ENCODE data around the gene KSR1. TPM values are rescaled to one million over a fixed set of nuclear protein-coding genes. Genes with fewer than 3 reads are reported as not detected.

The KSR1 gene
- total RNA-seq, 1 experiment from 2014 or later, result 21.7 TPM

DNA sequence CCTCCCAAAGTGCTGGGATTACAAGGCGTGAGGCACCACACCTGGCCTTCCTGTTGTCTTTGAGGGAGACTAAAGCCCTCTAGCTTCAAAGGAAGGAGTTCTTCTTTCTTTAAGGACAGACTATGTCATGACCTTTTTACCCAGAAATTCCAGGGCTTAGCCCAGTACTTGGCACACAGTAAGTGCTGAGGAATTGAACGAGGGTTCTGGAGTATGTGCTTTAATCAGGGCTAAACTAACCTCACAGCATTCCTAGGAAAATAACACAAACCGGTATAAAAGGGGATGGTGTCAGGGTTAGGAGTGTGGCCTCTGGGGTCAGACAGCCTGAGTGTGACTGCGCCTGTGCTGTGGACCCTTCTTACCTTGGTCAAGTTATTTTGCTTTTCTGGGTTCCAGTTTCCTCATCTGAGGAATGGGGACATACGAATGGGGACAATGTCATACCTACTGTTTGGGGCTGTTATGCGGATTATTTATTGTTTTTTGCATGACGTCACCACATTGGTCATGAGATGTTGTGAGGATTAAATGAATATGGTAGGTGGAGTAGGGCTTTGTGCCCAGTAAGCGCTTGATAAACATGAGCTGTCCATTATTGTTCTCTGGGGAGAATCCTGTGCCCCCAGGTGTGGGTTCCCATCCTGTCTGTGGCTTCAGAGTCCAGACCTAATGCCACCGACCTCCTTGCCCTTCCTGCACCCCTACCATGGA lies 21.9 kb downstream of the KSR1 start:
- Histone ChIP-seq H3K36me3 (ENCODE audit: control insufficient read depth, insufficient read depth, low read length) (no peaks in the 10 kb centered on the region), H3K27me3 (ENCODE audit: control insufficient read depth, insufficient read depth, low read length) (no peaks in the 10 kb centered on the region), H3K9me3 (ENCODE audit: control insufficient read depth, insufficient read depth, low read depth, low read length) (no peaks in the 10 kb centered on the region), H3K4me3 (ENCODE audit: low read depth in 2 of 2, low read length in 2 of 2) (no peak overlapping the region), H3K4me1 (ENCODE audit: control insufficient read depth, insufficient read depth, low read length) (peaks cover 10% of the 10 kb centered on the region), H3K27ac (ENCODE audit: low read length) (no peak overlapping the region)
- in situ Hi-C loops (cut with HindIII; ENCODE audit: low pct_unique_long_range_greater_than_20kb, low sequenced_read_pairs) (no loop called here), intact Hi-C loops (cut with micrococcal nuclease; ENCODE audit: unreplicated experiment) (no loop called here)
- ATAC-seq, result no peak
- BruUV-seq (replicated peaks), result no TSS peak
- TF ChIP-seq CTCF (IDR thresholded peaks at IDR 0.05) (no peak), REST (IDR thresholded peaks at IDR 0.05; ENCODE audit: insufficient read depth in 1 of 2, low read depth in 2 of 2, low read length in 1 of 2) (no peak), POLR2AphosphoS5 (IDR thresholded peaks at IDR 0.05; ENCODE audit: low read depth, low read length) (no peak), TCF7L2 (IDR thresholded peaks at IDR 0.05; ENCODE audit: low read depth, low read length) (no peak), SIN3A (IDR thresholded peaks at IDR 0.05; ENCODE audit: borderline replicate concordance, insufficient read depth, low read depth, low read length) (no peak)
- ChIA-PET POLR2A (no interaction called here), CTCF (no interaction called here)
- DNase-seq (ENCODE audit: low read depth, low spot score), result no peak

- no peak for DNase-seq (ENCODE audit: low read depth, low spot score)
- TF ChIP-seq TCF7L2 (IDR thresholded peaks at IDR 0.05; ENCODE audit: low read depth, low read length), result no peak
- no peak for TF ChIP-seq SIN3A (IDR thresholded peaks at IDR 0.05; ENCODE audit: borderline replicate concordance, insufficient read depth, low read depth, low read length)
- no peak for TF ChIP-seq REST (IDR thresholded peaks at IDR 0.05; ENCODE audit: insufficient read depth in 1 of 2, low read depth in 2 of 2, low read length in 1 of 2)
- no peak for TF ChIP-seq CTCF (IDR thresholded peaks at IDR 0.05)
- no peak for TF ChIP-seq POLR2AphosphoS5 (IDR thresholded peaks at IDR 0.05; ENCODE audit: low read depth, low read length)
- H3K36me3 ChIP-seq (ENCODE audit: control insufficient read depth, insufficient read depth, low read length), result no peaks in the 10 kb centered on the region
- H3K9me3 ChIP-seq (ENCODE audit: control insufficient read depth, insufficient read depth, low read depth, low read length), result no peaks in the 10 kb centered on the region
- ChIA-PET POLR2A (no interaction called here), CTCF (no interaction called here)
- no TSS peak for BruUV-seq (replicated peaks)
- no peak for ATAC-seq
- H3K4me3 ChIP-seq (ENCODE audit: low read depth in 2 of 2, low read length in 2 of 2), result no peak overlapping the region
- H3K27me3 ChIP-seq (ENCODE audit: control insufficient read depth, insufficient read depth, low read length), result no peaks in the 10 kb centered on the region
- H3K27ac ChIP-seq (ENCODE audit: low read length), result no peak overlapping the region
- intact Hi-C loops (cut with micrococcal nuclease; ENCODE audit: unreplicated experiment), result no loop called here
- 0 out of 2 replicates have a peak, but pooled peaks cover 2% of the 10 kb centered on the region for H3K4me1 ChIP-seq (ENCODE audit: control insufficient read depth, insufficient read depth, low read length)
- in situ Hi-C loops (cut with HindIII; ENCODE audit: low pct_unique_long_range_greater_than_20kb, low sequenced_read_pairs), result no loop called here
Measured at GRCh38 chr17:27478901-27479538, 22.8 kb downstream of the KSR1 start.

Measured in Panc1 (cell line).